Smooth muscle cell (in vitro differentiated cells): Measurements from ENCODE around the gene SLCO3A1. TPM values are rescaled to one million over a fixed set of nuclear protein-coding genes. Genes with fewer than 3 reads are reported as not detected.
A peak's percentile ranks its signal among the peaks of the same experiment; 100 is the strongest.
"Not testable (repeated sequence)": the region's sequence is repeated elsewhere in the genome, so short reads cannot be mapped to it uniquely, and the experiment has no call there.

ENCODE experiments used
- DNase-seq: peaks from one replicate; lab custom pipeline; 2025; ENCODE audit not compliant: unreplicated experiment; lab: John Stamatoyannopoulos, UW
- H2AFZ ChIP-seq: fragments of 200-600 bp; sonication (generic); 2 replicates; pipeline ENCODE4 v1.6.0; 2016; ENCODE audit warnings: antibody characterized with exemption, low read depth, mild to moderate bottlenecking
- H3F3A ChIP-seq: fragments of 200-600 bp; sonication (generic); 2 replicates; pipeline ENCODE4 v1.6.0; 2017; ENCODE audit warnings: antibody characterized with exemption, low read depth
- H3K27ac ChIP-seq: fragments of 200-600 bp; sonication (generic); 2 replicates; pipeline ENCODE4 v1.5.1; 2016; ENCODE audit warnings: low read depth, mild to moderate bottlenecking
- H3K27me3 ChIP-seq: fragments of 200-600 bp; sonication (generic); 2 replicates; pipeline ENCODE4 v1.6.1; 2016; ENCODE audit warnings: low read depth, mild to moderate bottlenecking
- H3K36me3 ChIP-seq: fragments of 200-600 bp; sonication (generic); 2 replicates; pipeline ENCODE4 v1.5.1; 2016; ENCODE audit warnings: low read depth
- H3K4me1 ChIP-seq: fragments of 200-600 bp; sonication (generic); 2 replicates; pipeline ENCODE4 v1.5.1; 2016; ENCODE audit warnings: low read depth
- H3K4me2 ChIP-seq: fragments of 200-600 bp; sonication (generic); 2 replicates; pipeline ENCODE4 v1.6.0; 2016; ENCODE audit warnings: mild to moderate bottlenecking
- H3K4me3 ChIP-seq: fragments of 200-600 bp; sonication (generic); 2 replicates; pipeline ENCODE4 v1.5.1; 2016; ENCODE audit warnings: mild to moderate bottlenecking
- H3K79me2 ChIP-seq: fragments of 200-600 bp; sonication (generic); 2 replicates; pipeline ENCODE4 v1.6.0; 2016; ENCODE audit warnings: low read depth, mild to moderate bottlenecking
- H3K9ac ChIP-seq: fragments of 200-600 bp; sonication (generic); 2 replicates; pipeline ENCODE4 v1.6.0; 2016; ENCODE audit warnings: low read depth
- H3K9me3 ChIP-seq: fragments of 200-600 bp; sonication (generic); replicated peaks from 2 replicates; pipeline ENCODE4 v1.5.1; 2016; ENCODE audit warnings: low read depth
- H4K20me1 ChIP-seq: fragments of 200-600 bp; sonication (generic); 2 replicates; pipeline ENCODE4 v1.6.0; 2016; ENCODE audit warnings: low read depth
- CTCF ChIP-seq: fragments of 200-600 bp; sonication (generic); IDR thresholded peaks from 2 replicates; pipeline ENCODE4 v1.5.1; 2017; ENCODE audit warnings: borderline replicate concordance, mild to moderate bottlenecking, antibody characterized with exemption; ENCODE audit not compliant: insufficient read depth, poor library complexity, severe bottlenecking
- WGBS: methylation state at CpG from one replicate; pipeline ENCODE4 v1.1.7; 2016; ENCODE audit warnings: low lambda C conversion rate; 5-methylcytosine and 5-hydroxymethylcytosine counted together
- polyA plus RNA-seq: library from polyadenylated mRNA; unstranded; fragments of >200 nt; fragmentation: Nextera tagmentation; extraction: Ambion mirVana; gene quantifications from 2 replicates; pipeline ENCODE4 v1.2.1, GENCODE V29; 2016
- total RNA-seq: library from RNA; depleted of rRNA; stranded (reverse); fragments of >200 nt; gene quantifications from 2 replicates; pipeline ENCODE4 v1.2.3, GENCODE V29; 2014

Gene SLCO3A1
- total and polyA plus RNA-seq, 2 experiments from 2014 or later = 1.3 to 12.6 TPM

DNA sequence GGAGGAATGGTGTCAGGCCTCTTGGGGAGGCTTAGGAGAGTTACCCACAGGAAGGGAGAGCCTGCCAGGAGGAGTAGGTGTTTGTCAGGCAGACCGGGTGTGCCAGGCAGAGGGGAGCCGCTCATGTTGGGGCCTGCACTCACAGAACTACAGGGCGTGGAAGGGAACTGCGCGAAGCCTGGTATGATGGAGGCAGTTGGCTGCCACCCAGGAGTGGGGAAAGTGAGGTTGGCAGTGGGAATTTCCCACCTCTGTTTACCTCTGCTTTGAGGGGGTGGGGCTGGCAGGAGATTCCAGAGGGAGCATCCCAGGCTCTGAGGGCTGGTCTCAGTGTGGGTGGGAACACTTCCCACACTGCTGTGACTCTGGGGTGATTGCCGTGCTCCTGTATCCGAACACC lies 99.9 kb downstream of the SLCO3A1 start:
- Histone ChIP-seq H3F3A (no peaks in the 10 kb centered on the region), H3K9me3 (no peaks in the 10 kb centered on the region), H3K36me3 (no peaks in the 10 kb centered on the region), H3K4me3 (no peak overlapping the region), H3K79me2 (no peaks in the 10 kb centered on the region), H3K27ac (no peak overlapping the region), H3K27me3 (no peaks in the 10 kb centered on the region), H2AFZ (no peak overlapping the region), H4K20me1 (no peaks in the 10 kb centered on the region), H3K4me1 (peaks cover 18% of the 10 kb centered on the region), H3K9ac (no peak overlapping the region), H3K4me2 (no peak overlapping the region)
- no peak for TF ChIP-seq CTCF
- no peak for DNase-seq
- 94% methylated on average over 7 of the region's 7 CpGs for WGBS

DNA sequence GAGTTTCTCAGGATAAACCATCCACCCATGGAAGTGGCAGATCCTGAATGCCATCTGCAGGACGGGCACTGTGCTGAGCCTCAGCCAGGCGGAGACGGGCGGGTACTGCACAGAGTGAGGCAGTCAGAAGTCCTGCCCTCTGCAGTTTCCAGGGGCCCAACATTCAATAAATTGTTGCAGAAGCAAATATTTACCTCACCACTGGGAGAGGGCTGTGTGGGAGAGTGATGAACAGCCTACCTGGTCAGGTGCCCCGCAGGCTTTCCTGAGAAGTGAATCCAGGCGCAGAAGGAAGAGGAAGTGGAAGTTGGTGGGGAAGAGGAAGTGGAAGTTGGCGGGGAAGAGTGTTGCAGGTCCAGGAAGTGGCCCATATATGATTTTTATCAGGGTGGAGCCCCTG lies 100.8 kb downstream of the SLCO3A1 start:
- no peak overlapping the region for H3K4me3 ChIP-seq
- no peak overlapping the region for H3K4me2 ChIP-seq
- no peaks in the 10 kb centered on the region for H3K9me3 ChIP-seq
- no peak overlapping the region for H3K27ac ChIP-seq
- H3K36me3 ChIP-seq = no peaks in the 10 kb centered on the region
- 77% methylated on average over 7 of the region's 7 CpGs for WGBS
- TF ChIP-seq CTCF = no peak
- no peaks in the 10 kb centered on the region for H3K27me3 ChIP-seq
- no peak overlapping the region for H3K9ac ChIP-seq
- DNase-seq = no peak
- H3K4me1 ChIP-seq = peaks cover 15% of the 10 kb centered on the region
- no peaks in the 10 kb centered on the region for H3F3A ChIP-seq
- H3K79me2 ChIP-seq = no peaks in the 10 kb centered on the region
- H4K20me1 ChIP-seq = no peaks in the 10 kb centered on the region
- no peak overlapping the region for H2AFZ ChIP-seq

GRCh38 chr15:91956026-91956723 lies 102.7 kb downstream of the SLCO3A1 start:
- Histone ChIP-seq H3F3A (no peaks in the 10 kb centered on the region), H3K9me3 (no peaks in the 10 kb centered on the region), H4K20me1 (no peaks in the 10 kb centered on the region), H3K79me2 (no peaks in the 10 kb centered on the region), H3K9ac (no peak overlapping the region), H3K27ac (no peak overlapping the region), H3K4me1 (peaks cover 12% of the 10 kb centered on the region), H3K4me3 (no peak overlapping the region), H2AFZ (peak overlapping the region; percentile 14), H3K4me2 (no peak overlapping the region), H3K36me3 (no peaks in the 10 kb centered on the region), H3K27me3 (no peaks in the 10 kb centered on the region)
- no peak for DNase-seq
- TF ChIP-seq CTCF = no peak
- WGBS = 43% methylated on average over 8 of the region's 8 CpGs

GRCh38 chr15:91961357-91961756 lies 107.8 kb downstream of the SLCO3A1 start:
- Histone ChIP-seq H3K4me1 (peaks cover 3% of the 10 kb centered on the region), H3K9ac (no peak overlapping the region), H3K79me2 (no peaks in the 10 kb centered on the region), H3F3A (no peaks in the 10 kb centered on the region), H3K36me3 (no peaks in the 10 kb centered on the region), H3K27ac (no peak overlapping the region), H3K4me3 (no peak overlapping the region), H3K9me3 (no peaks in the 10 kb centered on the region), H3K27me3 (no peaks in the 10 kb centered on the region), H3K4me2 (no peak overlapping the region), H2AFZ (no peak overlapping the region), H4K20me1 (no peaks in the 10 kb centered on the region)
- TF ChIP-seq CTCF = no peak
- 93% methylated on average over 2 of the region's 2 CpGs for WGBS
- DNase-seq = no peak

GRCh38 chr15:91963747-91964146 lies 110.2 kb downstream of the SLCO3A1 start:
- not testable (repeated sequence) for H3F3A ChIP-seq
- WGBS = 99% methylated on average over 7 of the region's 7 CpGs

More at GRCh38 chr15:91963747-91964146, 110.2 kb downstream of the SLCO3A1 start:
- not testable (repeated sequence) for H3K9ac ChIP-seq, H4K20me1 ChIP-seq, H3K9me3 ChIP-seq, H3K27ac ChIP-seq, DNase-seq, H3K4me1 ChIP-seq, H3K4me2 ChIP-seq, H3K4me3 ChIP-seq, H3K79me2 ChIP-seq, H3K27me3 ChIP-seq, H2AFZ ChIP-seq, H3K36me3 ChIP-seq
